Activated CD4-positive, alpha-beta T cell treated with anti-CD3 and anti-CD28 coated beads, Interleukin-2, Interleukin-4, amounts not matched to agents 100 ng/mL and 50 ng/mL, durations not matched to agents 16 hours and 8 hours (primary cell): ENCODE data around the gene TMEM184B.
"Not testable (repeated sequence)": the region's sequence is repeated elsewhere in the genome, so short reads cannot be mapped to it uniquely, and the experiment has no call there.

Source experiments
- DNase-seq: peaks from one replicate; pipeline ENCODE4 v3.0.0-alpha.2; 2020; ENCODE audit warnings: low spot score

The TMEM184B gene

DNA sequence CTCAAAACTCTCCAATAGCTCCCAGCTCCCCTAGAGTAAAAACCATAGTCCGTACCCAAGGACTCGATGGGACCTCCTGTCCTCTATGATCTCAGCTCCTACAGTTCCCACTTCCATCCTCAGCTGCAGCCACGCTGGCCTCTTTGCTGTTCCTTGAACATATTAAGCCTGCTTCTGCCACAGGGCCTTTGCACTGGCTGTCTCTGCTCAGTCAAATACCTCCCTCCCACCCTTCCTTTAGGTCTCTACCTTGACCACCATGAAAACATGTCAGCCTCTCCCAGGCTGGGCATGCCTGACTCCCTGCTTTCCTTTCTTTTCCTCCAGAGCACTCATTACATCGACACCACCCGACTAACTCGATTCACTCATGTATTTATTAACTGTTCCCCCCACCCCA, 24.5 kb downstream of the TMEM184B start:
- DNase-seq: no peak

DNA sequence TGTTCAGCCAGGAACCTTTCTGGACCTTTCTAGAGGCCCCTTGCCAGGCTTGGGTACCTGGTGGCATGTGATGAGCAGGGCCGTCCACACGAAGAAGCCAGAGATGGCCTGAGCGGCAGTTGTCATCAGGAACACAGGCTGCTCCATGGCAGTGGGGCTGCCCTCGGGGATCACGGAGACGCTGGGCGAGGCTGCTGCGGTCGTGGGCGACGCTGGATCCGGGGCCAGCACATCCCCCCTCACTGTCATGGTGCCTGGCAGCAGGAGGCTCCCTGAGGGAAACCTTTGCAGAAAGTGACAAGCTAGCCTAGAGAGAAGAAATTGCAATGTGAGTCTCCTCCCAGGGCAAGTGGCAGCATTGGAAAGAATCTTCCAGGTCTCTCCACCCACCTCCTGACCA, 25.1 kb downstream of the TMEM184B start:
- DNase-seq: no peak

DNA sequence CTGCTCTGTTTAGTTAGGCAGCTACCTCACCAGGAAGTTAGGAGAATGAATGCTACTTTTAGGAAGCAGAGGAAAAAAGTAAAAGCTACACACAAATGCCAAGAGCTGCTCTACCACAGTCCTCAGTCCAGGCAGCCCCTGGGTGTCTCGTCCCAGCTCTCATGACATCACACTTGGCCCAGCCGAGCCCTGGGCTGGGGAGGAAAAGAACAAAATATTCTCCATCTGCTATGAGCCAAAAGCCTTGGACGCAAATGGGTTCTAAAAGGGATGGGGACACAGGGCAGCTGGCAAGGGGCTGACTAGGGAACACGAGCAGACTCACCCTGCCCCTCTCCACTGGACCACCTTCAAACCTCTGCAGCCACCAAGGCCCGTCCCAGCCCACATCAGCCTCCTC, 26.1 kb downstream of the TMEM184B start:
- DNase-seq: no peak

DNA sequence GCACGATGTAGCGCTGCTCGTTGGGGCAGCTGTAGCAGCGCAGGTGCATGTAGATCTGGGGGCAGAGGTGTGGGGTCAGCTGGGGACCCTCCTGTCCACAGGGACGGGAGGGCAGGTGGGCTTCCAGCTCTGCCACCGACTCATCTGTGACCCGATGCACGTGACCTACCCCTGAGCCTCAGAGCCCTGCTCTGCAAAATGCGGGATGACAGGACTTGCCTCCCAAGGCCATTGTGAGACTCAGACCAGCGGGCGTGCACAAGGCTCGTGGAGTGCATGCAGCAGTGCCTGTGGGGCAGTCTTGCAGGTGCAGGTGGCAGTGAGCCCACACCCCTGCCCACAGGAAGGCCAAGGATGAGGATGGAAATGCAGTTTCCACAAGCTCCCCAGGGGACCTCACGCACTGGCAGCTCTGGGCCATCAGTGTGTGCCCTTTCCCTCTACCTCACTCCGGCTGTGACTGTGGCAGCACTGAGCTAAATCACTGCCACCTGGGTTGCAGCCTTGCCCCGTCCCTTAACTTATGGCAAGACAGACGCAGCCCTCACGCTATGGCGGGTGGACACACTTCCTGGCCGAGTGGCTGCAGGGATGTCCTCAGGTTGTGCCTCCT, 26.7 kb downstream of the TMEM184B start:
- no peak for DNase-seq

DNA sequence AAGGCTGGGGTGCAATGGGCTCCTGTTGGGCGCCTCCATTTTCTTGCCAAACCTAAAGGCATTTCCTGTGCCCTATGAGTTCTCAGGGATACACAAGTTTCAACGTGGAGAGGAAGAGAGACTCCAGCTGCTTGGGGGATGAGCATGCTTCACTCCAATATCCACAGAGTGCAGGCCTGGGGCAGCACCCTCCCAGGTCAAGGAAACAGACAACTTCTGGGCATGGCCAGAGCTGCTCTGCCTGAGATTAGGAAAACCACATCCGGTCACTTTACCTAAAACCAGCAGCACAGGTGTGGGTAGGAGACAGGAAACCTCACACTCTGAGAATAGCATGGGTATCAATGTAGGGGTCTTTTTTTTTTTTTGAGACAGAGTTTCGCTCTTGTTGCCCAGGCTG, 28.7 kb downstream of the TMEM184B start:
- DNase-seq: no peak

DNA sequence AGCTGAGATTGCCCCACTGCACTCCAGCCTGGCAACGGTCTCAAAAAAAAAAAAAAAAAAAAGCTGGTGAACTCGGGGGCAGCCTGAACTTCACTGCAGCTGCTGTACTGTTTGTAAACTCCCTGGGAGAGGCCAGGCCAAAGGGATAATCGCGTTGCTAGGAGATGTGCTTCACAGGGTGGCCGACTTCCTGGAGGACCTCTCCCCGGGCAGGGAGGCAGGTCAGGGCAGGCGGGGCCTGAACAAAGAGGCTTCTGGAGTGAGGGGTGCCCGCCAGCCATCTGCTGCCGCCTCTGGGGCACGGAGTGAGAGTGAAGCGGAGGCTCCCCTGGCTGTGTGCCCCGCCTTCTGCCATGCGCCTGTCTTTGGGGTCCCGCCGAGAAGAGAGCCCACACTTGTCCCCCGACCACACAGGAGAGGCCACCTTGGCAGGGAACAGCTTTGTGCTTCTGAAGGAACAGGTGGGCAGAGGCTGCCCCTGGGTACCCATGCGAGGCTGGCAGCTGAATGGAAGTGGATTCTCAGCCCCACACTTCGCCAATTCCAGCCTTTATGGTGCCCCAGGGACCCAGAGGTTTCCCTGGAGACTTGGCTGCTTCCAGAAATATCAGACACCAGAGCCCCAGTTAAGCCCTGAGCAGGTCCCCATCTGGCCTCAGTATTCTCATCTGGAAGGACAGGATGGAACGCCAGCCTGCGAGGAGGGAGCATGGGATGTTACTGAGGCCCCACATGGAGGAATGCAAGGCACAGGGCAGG, 29.6 kb downstream of the TMEM184B start:
- DNase-seq: no peak

DNA sequence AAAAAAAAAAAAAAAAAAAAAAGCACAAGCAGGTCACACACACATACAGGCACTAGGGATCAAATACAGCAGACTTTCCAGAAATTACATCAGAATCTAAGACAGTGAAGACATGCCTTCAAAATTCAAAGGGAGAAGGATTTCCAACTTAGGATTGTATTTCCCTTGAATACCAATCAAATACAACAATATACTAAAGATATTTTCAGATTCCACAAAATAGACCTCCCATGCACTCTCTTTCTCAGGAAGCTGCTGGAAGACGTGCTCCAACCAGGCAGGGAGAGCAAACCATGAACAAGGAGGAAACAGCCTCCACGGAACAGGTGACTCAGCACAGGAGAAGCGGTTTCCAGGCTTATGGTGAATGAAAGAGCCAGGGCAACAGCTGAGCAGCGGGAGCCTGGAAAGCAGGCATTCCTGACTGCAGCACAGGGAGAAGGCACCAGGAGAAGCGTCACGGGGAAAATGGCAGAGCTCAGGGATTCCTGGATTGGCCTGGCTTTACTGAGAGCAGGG, 32.0 kb downstream of the TMEM184B start:
- DNase-seq: no peak

DNA sequence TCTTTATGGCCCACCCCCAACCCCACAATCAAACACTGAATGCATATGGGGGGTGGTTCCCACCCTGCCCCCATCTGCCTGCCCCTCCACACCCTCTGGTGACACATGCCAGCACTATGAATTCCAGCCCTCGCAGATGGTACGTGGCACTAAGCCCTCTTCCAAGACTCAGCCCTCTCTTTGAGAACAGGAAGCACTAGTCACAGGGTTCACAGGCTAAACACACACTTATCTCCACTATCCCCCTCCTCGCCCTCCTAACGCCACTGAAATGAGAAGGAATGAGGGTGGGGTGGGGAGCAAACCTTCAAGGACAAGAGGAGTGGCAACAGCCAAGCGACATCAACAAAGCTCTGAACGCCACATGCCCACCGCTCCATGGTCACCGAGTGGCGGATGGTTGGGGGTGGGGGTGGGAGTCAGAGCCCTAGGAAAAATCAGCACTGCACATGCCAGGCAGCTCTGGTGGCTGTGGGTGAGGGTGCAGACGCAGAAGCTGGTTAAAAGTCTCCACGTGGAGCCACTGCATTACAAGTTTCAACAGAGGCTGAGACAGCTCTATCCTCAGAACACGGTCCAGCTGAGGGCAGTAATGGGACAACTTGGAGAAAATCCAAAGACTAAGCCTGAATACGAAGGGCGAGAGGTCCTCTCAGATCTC, 33.6 kb downstream of the TMEM184B start:
- no peak for DNase-seq

DNA sequence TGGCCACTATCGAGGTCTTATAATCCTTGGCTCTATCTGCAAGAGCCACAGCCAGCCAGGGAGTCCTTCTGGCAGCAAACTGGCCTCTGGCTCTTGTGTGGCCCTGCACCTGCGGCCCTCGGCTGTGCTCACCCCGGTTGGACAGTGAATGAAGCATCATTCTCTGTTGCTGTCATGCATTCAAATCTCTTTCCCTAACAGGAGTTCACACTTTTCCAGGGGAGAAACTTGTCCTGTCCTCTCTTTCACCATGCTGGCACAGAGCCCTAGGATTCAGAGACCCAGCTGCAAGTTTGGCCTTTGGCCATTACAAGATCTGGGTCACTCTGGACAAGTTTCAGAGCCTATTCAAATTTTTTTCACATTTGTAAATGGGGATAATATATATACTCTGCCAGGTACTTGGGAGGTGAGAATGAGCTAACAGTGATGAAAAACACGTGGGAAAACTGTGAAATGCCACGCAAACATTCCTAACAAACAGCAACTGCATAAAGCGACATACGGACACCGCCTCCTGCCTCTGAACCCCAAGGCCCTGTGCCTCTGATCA, 34.2 kb downstream of the TMEM184B start:
- no peak for DNase-seq

DNA sequence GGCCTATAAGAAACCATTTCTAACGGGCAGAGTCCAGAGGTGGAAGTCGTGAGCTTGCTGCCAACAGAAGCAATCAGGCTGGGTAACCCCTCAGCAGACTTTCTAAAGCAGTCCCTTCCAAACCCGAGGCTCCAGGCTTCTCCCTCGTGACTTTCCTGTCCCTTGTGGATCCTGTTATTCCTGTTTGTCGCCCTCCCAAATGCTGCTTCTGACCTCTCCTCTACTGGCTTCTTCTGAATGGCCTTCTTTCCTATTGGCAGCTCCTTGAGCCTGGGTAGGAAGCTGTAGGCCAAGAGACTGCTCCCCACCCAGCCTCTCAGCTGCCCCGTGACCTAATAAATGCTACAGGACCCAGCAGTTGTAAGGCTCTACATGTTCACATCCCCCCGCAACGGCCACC, 36.0 kb downstream of the TMEM184B start:
- DNase-seq: no peak

DNA sequence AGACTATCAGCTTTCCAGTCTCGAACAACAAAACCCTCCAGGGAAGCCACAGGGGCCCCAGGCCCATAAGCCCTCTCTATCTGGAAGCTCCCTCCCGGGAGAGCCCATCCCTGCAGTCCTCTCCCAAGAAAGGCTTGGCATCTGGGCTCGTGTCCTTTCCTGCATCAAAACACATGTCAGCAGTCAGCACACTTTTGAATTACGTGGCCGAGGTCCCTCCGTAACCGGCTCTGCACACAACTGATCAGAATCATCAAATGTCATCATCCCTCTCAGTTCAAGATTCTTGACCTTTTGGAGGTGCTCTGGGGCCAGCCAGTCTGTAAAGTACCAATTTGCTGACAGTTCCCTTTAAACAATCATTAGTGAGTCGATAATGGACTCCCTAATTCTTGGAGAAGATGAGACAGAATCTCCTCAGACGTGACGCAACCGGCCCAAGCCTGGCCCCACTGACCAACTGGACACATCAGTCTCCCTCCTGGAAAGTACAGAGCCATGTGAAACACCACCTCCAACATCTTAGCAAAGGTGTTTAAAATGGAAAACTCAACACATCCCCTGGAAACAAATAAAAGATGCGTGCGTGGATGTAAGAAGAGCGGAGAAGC, 37.5 kb downstream of the TMEM184B start:
- DNase-seq: no peak

DNA sequence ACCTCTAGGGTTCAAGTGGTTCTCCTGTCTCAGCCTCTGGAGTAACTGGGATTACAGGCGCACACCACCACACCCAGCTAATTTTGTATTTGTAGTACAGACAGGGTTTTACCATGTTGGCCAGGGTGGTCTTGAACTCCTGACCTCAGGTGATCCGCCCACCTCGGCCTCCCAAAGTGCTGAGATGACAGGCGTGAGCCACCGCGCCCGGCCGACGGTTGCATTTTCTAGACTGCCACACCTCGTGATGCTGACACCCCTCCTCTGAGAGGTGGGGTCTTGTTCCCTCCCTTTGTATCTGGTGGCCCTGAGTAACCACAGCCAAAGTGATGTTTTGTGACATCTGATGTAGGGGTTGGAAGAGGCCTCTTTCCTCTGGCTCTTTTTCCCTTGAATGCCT, 39.0 kb downstream of the TMEM184B start:
- DNase-seq: not testable (repeated sequence)

DNA sequence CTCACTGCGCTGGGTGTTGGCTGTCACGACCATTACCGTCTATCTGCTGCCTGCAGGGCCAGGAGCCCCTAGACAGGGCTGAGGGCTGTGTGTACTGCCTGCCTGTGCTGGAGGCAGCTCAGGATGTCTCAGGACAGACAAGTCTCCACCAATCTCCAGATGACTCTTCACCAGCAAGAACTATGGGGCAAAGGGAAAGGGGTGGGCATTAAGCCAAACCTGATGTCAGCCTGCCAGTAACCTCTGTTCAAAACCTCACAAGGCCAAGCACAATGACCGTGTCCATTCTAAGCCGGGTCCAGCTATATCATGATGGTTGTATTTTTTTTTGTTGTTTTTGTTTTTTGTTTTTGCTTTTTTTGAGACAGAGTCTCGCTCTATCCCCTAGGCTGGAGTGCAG, 39.4 kb downstream of the TMEM184B start:
- no peak for DNase-seq

DNA sequence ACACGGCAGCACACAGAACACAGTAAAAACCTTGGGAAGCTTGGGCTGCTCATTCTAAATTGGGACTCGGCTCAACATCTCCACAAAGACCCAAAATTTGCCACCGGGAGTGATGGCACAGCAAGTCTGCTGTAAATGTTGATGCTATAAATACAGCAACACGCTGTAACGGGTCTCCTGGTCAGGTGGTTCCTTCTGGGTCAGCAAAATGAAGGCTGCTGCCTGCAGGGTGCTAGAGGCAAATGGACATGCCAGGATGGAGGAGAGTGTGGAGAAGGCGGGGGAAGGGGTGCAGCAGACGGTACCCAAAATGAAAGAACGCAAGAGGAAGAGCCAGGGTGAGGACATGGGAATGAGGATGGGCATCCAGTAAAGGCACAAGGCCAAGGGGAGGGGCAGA, 40.6 kb downstream of the TMEM184B start:
- no peak for DNase-seq

DNA sequence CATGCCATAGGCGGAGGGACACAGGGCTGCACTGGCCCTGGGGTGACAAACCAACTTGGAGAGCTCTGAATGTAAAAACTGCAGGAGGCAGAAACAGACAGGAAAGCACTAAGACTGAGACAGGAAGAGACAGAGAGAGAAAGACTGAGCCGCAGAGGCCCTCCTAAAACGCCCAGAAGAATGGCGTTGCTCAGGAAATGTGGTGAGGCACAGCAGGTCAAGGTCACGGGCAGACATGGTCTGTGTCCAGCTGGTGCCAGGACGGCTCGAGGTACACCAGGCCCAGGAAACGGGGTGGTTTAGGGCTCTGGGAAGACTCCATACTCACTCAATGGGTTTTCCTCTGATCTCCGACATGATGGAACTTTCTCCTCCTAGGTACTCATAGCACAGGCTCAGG, 41.9 kb downstream of the TMEM184B start:
- DNase-seq: no peak

DNA sequence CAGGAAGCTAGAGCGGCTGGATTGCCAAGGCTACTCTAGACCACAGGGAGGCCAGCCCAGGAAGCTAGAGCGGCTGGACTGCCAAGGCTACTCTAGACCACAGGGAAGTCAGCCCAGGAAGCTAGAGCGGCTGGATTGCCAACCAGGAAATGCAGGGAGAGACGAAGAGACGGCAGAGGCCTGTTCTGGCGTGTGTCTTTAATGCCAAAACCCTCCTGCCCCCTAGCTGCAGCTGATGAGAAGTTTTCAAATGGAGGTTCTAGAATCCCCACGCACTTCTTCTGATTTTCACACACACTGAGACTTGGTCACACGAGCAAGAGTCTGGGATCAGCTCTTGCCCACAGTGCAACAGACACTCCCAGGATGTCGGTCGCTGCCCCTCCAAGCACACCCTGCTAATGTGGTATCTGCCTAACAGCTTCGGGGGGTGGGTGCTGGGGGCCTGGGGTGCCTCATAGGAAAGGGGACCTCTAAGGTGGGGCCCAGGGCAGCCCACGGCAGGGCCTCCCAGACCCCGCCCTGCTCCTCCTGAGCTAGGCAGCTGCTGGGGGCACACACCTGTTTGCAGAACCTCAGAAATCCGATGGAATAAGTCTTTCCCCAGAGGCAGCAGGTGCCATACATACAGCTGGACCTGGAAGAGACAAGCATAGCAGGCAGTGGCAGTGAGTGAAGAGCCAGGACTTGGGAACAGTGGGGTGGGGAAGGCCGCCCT, 42.5 kb downstream of the TMEM184B start:
- peak; percentile 35 for DNase-seq

DNA sequence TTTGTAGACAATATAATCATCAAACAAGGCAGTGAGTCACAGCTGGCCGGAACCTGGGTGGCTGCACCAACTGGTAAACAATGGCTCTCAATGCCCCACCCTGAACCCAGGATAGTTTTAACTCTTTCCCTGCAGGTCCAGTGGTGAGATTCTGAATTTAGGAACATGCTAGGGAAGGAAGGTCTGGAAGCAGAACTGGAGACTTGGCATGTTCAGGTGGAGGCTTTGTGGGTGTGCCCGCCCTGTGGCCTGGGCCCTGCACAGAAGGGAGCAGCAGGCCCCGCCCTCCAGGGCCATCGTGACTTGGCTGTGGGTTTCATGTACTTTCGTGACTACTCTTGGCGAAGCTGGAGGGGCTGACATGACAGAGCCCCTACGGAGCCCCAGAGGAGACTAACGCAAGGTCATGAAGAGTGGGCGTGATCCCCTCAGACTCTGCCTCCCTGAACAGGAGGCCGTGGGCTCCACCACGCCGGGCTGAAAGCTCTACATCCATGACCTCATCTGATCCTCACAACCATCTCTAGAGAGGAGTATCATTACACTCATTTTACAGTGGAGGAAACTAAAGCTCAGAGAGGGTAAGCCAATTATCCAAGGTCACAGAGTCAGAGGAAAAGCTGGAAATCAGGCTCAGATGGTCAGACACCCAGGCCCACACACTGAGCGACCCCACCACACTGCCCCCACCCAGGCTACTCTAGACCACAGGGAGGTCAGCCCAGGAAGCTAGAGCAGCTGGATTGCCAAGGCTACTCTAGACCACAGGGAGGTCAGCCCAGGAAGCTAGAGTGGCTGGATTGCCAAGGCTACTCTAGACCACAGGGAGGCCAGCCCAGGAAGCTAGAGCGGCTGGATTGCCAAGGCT, 43.7 kb downstream of the TMEM184B start:
- DNase-seq: no peak

DNA sequence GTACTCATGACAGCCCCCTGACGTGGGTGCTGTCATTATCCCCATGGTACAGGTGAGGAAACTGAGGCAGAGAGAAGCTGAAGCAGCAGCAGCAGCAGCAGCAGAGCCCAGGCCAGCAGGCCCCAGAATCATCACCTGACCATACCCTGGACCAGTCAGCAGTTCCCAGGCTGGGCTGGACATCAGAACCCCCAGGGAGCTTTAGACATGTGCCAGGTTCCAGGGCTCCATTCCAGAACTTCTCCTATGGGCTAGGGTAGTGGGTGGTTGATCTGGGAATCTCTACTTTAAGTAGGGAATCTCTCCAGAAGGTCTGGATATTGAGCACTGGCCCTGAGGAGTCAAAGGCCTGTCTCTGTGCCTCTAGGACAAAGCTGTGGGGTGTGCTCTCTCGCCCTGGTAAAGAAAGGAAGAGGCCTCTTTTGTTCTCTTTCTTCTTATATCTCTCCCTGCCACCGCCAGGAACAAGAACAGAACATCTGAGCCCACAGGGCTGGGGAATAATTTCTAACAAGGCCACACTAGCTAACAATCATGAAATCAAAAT, 44.4 kb downstream of the TMEM184B start:
- no peak for DNase-seq

DNA sequence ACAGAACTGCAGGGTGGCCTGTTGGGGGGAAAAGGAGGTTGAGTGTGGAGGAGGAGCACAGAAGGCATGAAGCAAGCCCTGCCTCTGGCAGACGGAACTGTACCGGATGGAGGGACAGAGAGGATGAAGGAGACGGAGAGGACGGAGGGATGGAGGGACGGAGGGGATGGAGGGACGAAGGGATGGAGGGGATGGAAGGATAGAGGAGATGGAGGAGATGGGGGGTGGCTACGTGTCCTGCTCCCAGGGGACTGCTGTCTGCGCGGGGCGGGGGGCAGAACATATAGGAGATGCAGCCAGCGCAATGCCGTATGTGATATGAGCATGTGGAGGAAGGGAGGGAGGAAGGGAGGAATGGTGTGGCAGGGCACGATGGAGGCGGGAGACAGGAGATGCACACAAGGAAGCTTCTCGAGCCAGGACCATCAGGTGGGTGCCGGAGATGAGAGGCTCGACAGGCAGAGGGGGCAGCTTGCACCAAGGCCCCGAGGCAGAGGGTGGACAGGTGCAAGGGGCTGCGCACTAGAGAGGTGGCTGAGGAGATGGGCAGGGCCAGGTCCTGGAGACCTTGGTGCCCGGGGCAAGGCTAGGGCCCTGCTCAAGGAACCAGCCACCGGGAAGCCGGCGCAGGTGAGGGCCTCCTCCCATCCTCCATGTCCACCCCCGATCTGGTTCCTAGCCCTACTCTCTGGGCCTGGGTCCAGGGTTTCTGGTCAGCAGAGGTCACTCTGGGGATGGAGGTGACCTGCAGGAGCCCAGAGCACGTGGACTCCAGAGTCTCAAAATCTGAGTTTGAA, 45.8 kb downstream of the TMEM184B start:
- no peak for DNase-seq
